Ovary (tissue), 9 donors: ENCODE data around the gene CAPRIN1. TPM values are rescaled to one million over a fixed set of nuclear protein-coding genes. Genes with fewer than 3 reads are reported as not detected.
"Not testable (repeated sequence)": the region's sequence is repeated elsewhere in the genome, so short reads cannot be mapped to it uniquely, and the experiment has no call there.

Experiments used
- DNase-seq, 5 donors: peaks; one replicate each; pipeline ENCODE4 v3.0.0-alpha.2; 2019 to 2020
- H3K27ac ChIP-seq, 2 donors: fragments of 200-600 bp; one replicate each; pipeline versions ENCODE4 v1.5.1 to v1.8.0; 2019 to 2022
- H3K27me3 ChIP-seq: fragments of 200-600 bp; one replicate; pipeline ENCODE4 v1.8.0; 2022
- H3K36me3 ChIP-seq: fragments of 200-600 bp; sonication (generic); one replicate; pipeline ENCODE4 v1.5.1; 2019
- H3K4me1 ChIP-seq: one replicate; pipeline ENCODE4 v1.8.1; 2013; ENCODE audit warnings: mild to moderate bottlenecking, moderate library complexity; ENCODE audit not compliant: insufficient read depth
- H3K4me3 ChIP-seq: fragments of 200-600 bp; sonication (generic); one replicate; pipeline ENCODE4 v1.5.1; 2017
- H3K9me3 ChIP-seq, 2 donors: fragments of 200-600 bp in 1 of 2; sonication (generic) in 1 of 2; one replicate each; pipeline versions ENCODE4 v1.5.1 to v1.8.1; 2013 to 2019; ENCODE audit warnings: mild to moderate bottlenecking in 1 of 2, moderate library complexity in 1 of 2
- CTCF ChIP-seq, 3 donors: fragments of 450-650 bp in 2 of 3; fragments of 200-600 bp in 1 of 3; IDR thresholded peaks; one replicate each; pipeline versions ENCODE4 v1.5.1 to v1.8.0; 2016 to 2022; ENCODE audit warnings: antibody characterized with exemption in 3 of 3, mild to moderate bottlenecking in 1 of 3
- EP300 ChIP-seq: sonication (generic); formaldehyde crosslinking; IDR thresholded peaks from one replicate; pipeline ENCODE4 v1.6.1; 2017; ENCODE audit warnings: antibody characterized with exemption
- POLR2A ChIP-seq: fragments of 450-650 bp; IDR thresholded peaks from one replicate; pipeline ENCODE4 v1.6.1; 2017; ENCODE audit warnings: antibody characterized with exemption, mild to moderate bottlenecking, moderate library complexity
- WGBS, 3 donors: extraction: QIAGEN DNeasy Blood & Tissue Kit in 1 of 3; methylation state at CpG; one replicate each; pipeline versions ENCODE4 v1.1.5 to v1.1.7; 2013 to 2017; 5-methylcytosine and 5-hydroxymethylcytosine counted together
- intact Hi-C, 4 donors: fragments of 100-400 bp; cut with DNase I; formaldehyde crosslinking; loops; one replicate each; pipeline versions ENCODE4 v1.11.0 to v1.15.1; 2022 to 2023
- polyA plus RNA-seq, 2 donors: library from polyadenylated mRNA; stranded (reverse); fragments of 200-250 nt in 1 of 2; fragments of 350-450 nt in 1 of 2; fragmentation: Illumina TruSeq in 1 of 2; extraction: RNeasy Lipid Tissue Mini Kit (QIAGEN cat#74804) in 1 of 2; gene quantifications; one replicate each; pipeline ENCODE4 v1.2.3, GENCODE V29; 2013 to 2014
- total RNA-seq, 7 donors: library from RNA; depleted of rRNA in 2 of 7; stranded (reverse); fragments of >200 nt in 2 of 7; fragmentation: NEBNext Ultra II Directional in 3 of 7; extraction: Animal tissue kit (Norgen Biotek cat#: 25700) in 3 of 7; gene quantifications; one replicate each; pipeline versions ENCODE4 v1.1.0 to v1.2.4, GENCODE V29; 2016 to 2023
- donor health status: DM: no; HTN: no; CAD: no; lungs with moderate emphysema.
- donor health status: DM: no; HTN: no; CAD: no.
- donor health status: Bipolar disorder and iron deficiency.
- donor health status: DM: yes; HTN: yes; CAD: no.
- donor health status: DM: no; HTN: no; CAD: no.
- donor health status: DM: yes; HTN: yes; CAD: no.

The CAPRIN1 gene
- total and polyA plus RNA-seq, 9 donors = 74.2 to 214 (median 160) TPM

- Histone ChIP-seq H3K4me3 (no peak overlapping the region), H3K36me3 (no peaks in the 10 kb centered on the region)
- intact Hi-C loops = loop anchor here in 3 of 4 donors (10.0 kb wide), 2 partner anchors 48 to 218 kb away; partner anchors contain the start of gene NAT10 (in 2 of the 3)
Measured at GRCh38 chr11:34056672-34057071, 5.1 kb downstream of the CAPRIN1 start.

GRCh38 chr11:34063061-34063795, 11.7 kb downstream of the CAPRIN1 start:
- Histone ChIP-seq H3K36me3 (no peaks in the 10 kb centered on the region), H3K9me3 (no peaks in the 10 kb centered on the region), H3K27ac (no peak overlapping the region), H3K27me3 (no peaks in the 10 kb centered on the region), H3K4me3 (no peak overlapping the region), H3K4me1 (peaks cover 10% of the 10 kb centered on the region)
- intact Hi-C loops = no loop called here
- no peak for DNase-seq
- TF ChIP-seq CTCF (IDR thresholded peaks at IDR 0.05) (no peak), POLR2A (no peak), EP300 (no peak)
- WGBS, 3 donors = 74 to 80% (median 79%) methylated on average over 2 of the region's 2 CpGs

More at GRCh38 chr11:34056672-34057071, 5.1 kb downstream of the CAPRIN1 start:
- Histone ChIP-seq H3K4me1 (peaks cover 8% of the 10 kb centered on the region), H3K27me3 (no peaks in the 10 kb centered on the region), H3K27ac (no peak overlapping the region), H3K9me3 (no peaks in the 10 kb centered on the region)
- TF ChIP-seq EP300 = no peak
- TF ChIP-seq CTCF (IDR thresholded peaks at IDR 0.05) = no peak
- TF ChIP-seq POLR2A = no peak
- 27 to 37% (median 34%) methylated on average over 2 of the region's 2 CpGs for WGBS, 3 donors
- no peak for DNase-seq

- WGBS, 3 donors = 68 to 84% (median 76%) methylated on average over 2 of the region's 2 CpGs
- Histone ChIP-seq H3K9me3 (no peaks in the 10 kb centered on the region), H3K4me1 (peaks cover 11% of the 10 kb centered on the region), H3K4me3 (no peak overlapping the region), H3K36me3 (no peaks in the 10 kb centered on the region), H3K27me3 (no peaks in the 10 kb centered on the region), H3K27ac (no peak overlapping the region)
- intact Hi-C loops = no loop called here
- TF ChIP-seq POLR2A (no peak), CTCF (IDR thresholded peaks at IDR 0.05) (no peak)
- no peak for DNase-seq
Measured at GRCh38 chr11:34064291-34064690, 12.8 kb downstream of the CAPRIN1 start.

GRCh38 chr11:34065505-34066203, 14.1 kb downstream of the CAPRIN1 start:
- Histone ChIP-seq H3K4me3 (no peak overlapping the region), H3K4me1 (peaks cover 9% of the 10 kb centered on the region)
- TF ChIP-seq EP300 = no peak

GRCh38 chr11:34066766-34067165, 15.2 kb downstream of the CAPRIN1 start:
- H3K27ac ChIP-seq, H3K36me3 ChIP-seq, H3K4me1 ChIP-seq, H3K27me3 ChIP-seq, H3K4me3 ChIP-seq, intact Hi-C loops, DNase-seq, H3K9me3 ChIP-seq: not testable (repeated sequence)
- WGBS, 3 donors = 83 to 87% (median 83%) methylated on average over 8 of the region's 8 CpGs

More at GRCh38 chr11:34065505-34066203, 14.1 kb downstream of the CAPRIN1 start:
- no peak overlapping the region for H3K27ac ChIP-seq
- no peaks in the 10 kb centered on the region for H3K9me3 ChIP-seq
- intact Hi-C loops = no loop called here
- DNase-seq = no peak
- 81 to 89% (median 88%) methylated on average over 6 of the region's 6 CpGs for WGBS, 3 donors
- H3K36me3 ChIP-seq = no peaks in the 10 kb centered on the region
- no peaks in the 10 kb centered on the region for H3K27me3 ChIP-seq
